ENCODE data around the gene TAF11L3.
"Not testable (repeated sequence)": the region's sequence is repeated elsewhere in the genome, so short reads cannot be mapped to it uniquely, and the experiment has no call there.

Gene TAF11L3

GRCh38 chr5:17518067-17518466 lies at the start of gene TAF11L3:
Gene TAF11L3 (plus strand): TSS chr5:17518367.
- not testable (repeated sequence) for DNase-seq (ENCODE audit: low read depth); H3K4me3 ChIP-seq (ENCODE audit: low read depth, low read length)

- H3K4me3 ChIP-seq (ENCODE audit: low read depth, low read length) = no peak overlapping the region
- TF ChIP-seq CTCF (IDR thresholded peaks at IDR 0.05; ENCODE audit: insufficient read depth, low read depth, low read length, missing control alignments) = no peak
- no peak for DNase-seq (ENCODE audit: low read depth)
Observed at GRCh38 chr5:17470064-17470463, 48.1 kb upstream of the TAF11L3 start.

- DNase-seq (ENCODE audit: low read depth) = not testable (repeated sequence)
Observed at GRCh38 chr5:17475064-17475463, 43.1 kb upstream of the TAF11L3 start.

GRCh38 chr5:17477043-17477442 lies 41.1 kb upstream of the TAF11L3 start:
- no peak for TF ChIP-seq CTCF (IDR thresholded peaks at IDR 0.05; ENCODE audit: insufficient read depth, low read depth, low read length, missing control alignments)
- DNase-seq (ENCODE audit: low read depth) = no peak
- H3K4me3 ChIP-seq (ENCODE audit: low read depth, low read length) = no peak overlapping the region

More at GRCh38 chr5:17475064-17475463, 43.1 kb upstream of the TAF11L3 start:
- not testable (repeated sequence) for H3K4me3 ChIP-seq (ENCODE audit: low read depth, low read length)

GRCh38 chr5:17477573-17478265 lies 40.4 kb upstream of the TAF11L3 start:
- no peak overlapping the region for H3K4me3 ChIP-seq (ENCODE audit: low read depth, low read length)
- no peak for TF ChIP-seq CTCF (IDR thresholded peaks at IDR 0.05; ENCODE audit: insufficient read depth, low read depth, low read length, missing control alignments)
- DNase-seq (ENCODE audit: low read depth) = no peak

GRCh38 chr5:17481378-17481777 lies 36.8 kb upstream of the TAF11L3 start:
- no peak for DNase-seq (ENCODE audit: low read depth)
- H3K4me3 ChIP-seq (ENCODE audit: low read depth, low read length) = no peak overlapping the region
- no peak for TF ChIP-seq CTCF (IDR thresholded peaks at IDR 0.05; ENCODE audit: insufficient read depth, low read depth, low read length, missing control alignments)

GRCh38 chr5:17482790-17483189 lies 35.4 kb upstream of the TAF11L3 start:
- H3K4me3 ChIP-seq (ENCODE audit: low read depth, low read length) = no peak overlapping the region
- DNase-seq (ENCODE audit: low read depth) = no peak
- TF ChIP-seq CTCF (IDR thresholded peaks at IDR 0.05; ENCODE audit: insufficient read depth, low read depth, low read length, missing control alignments) = no peak

- DNase-seq (ENCODE audit: low read depth); H3K4me3 ChIP-seq (ENCODE audit: low read depth, low read length): not testable (repeated sequence)
Observed at GRCh38 chr5:17486464-17487173, 31.5 kb upstream of the TAF11L3 start.

All from GM12865 (cell line).